Neural progenitor cell (in vitro differentiated cells): ENCODE measurements around the gene MKI67. TPM values are rescaled to one million over a fixed set of nuclear protein-coding genes. Genes with fewer than 3 reads are reported as not detected.
A peak's percentile ranks its signal among the peaks of the same experiment; 100 is the strongest.

ENCODE experiments used
- DNase-seq: peaks from one replicate; pipeline ENCODE4 v3.0.0-alpha.2; 2016; ENCODE audit warnings: low spot score
- H2AFZ ChIP-seq: fragments of 200-600 bp; sonication (generic); replicated peaks from 2 replicates; pipeline ENCODE4 v1.6.1; 2016; ENCODE audit warnings: antibody characterized with exemption
- H3F3A ChIP-seq: fragments of 200-600 bp; sonication (generic); 2 replicates; pipeline ENCODE4 v1.6.1; 2016; ENCODE audit warnings: antibody characterized with exemption, low read depth
- H3K27ac ChIP-seq: fragments of 200-600 bp; sonication (generic); 2 replicates; pipeline ENCODE4 v1.5.1; 2016; ENCODE audit warnings: mild to moderate bottlenecking
- H3K27me3 ChIP-seq: fragments of 200-600 bp; sonication (generic); 2 replicates; pipeline ENCODE4 v1.6.1; 2016; ENCODE audit warnings: mild to moderate bottlenecking, moderate library complexity
- H3K36me3 ChIP-seq: fragments of 200-600 bp; sonication (generic); 2 replicates; pipeline ENCODE4 v1.5.1; 2016
- H3K4me1 ChIP-seq: fragments of 200-600 bp; sonication (generic); 2 replicates; pipeline ENCODE4 v1.6.1; 2016; ENCODE audit warnings: mixed run types
- H3K4me2 ChIP-seq: fragments of 200-600 bp; sonication (generic); 2 replicates; pipeline ENCODE4 v1.6.1; 2016
- H3K4me3 ChIP-seq: fragments of 200-600 bp; sonication (generic); 2 replicates; pipeline ENCODE4 v1.5.1; 2016
- H3K79me2 ChIP-seq: fragments of 200-600 bp; sonication (generic); 2 replicates; pipeline ENCODE4 v1.6.1; 2016; ENCODE audit warnings: low read depth
- H3K9ac ChIP-seq: fragments of 200-600 bp; sonication (generic); 2 replicates; pipeline ENCODE4 v1.6.1; 2016
- H3K9me3 ChIP-seq: fragments of 200-600 bp; sonication (generic); 2 replicates; pipeline ENCODE4 v1.5.1; 2016; ENCODE audit warnings: low read depth
- H4K20me1 ChIP-seq: fragments of 200-600 bp; sonication (generic); 2 replicates; pipeline ENCODE4 v1.6.1; 2016; ENCODE audit warnings: low read depth
- H3K27ac Mint-ChIP-seq: 3 replicates; pipeline ENCODE4 v1.8.0; 2021; ENCODE audit warnings: mixed read lengths
- H3K27me3 Mint-ChIP-seq: 2 replicates; pipeline ENCODE4 v1.8.0; 2022; ENCODE audit warnings: low read depth, mild to moderate bottlenecking, inconsistent platforms, moderate library complexity, mixed read lengths; ENCODE audit not compliant: insufficient read depth
- H3K36me3 Mint-ChIP-seq: 3 replicates; pipeline ENCODE4 v1.8.0; 2021; ENCODE audit warnings: mixed read lengths
- H3K4me1 Mint-ChIP-seq: 3 replicates; pipeline ENCODE4 v1.8.0; 2021; ENCODE audit warnings: mixed read lengths
- H3K4me3 Mint-ChIP-seq: 3 replicates; pipeline ENCODE4 v1.8.0; 2021; ENCODE audit warnings: mild to moderate bottlenecking, moderate library complexity, mixed read lengths
- H3K9me3 Mint-ChIP-seq: 3 replicates; pipeline ENCODE4 v1.8.0; 2020; ENCODE audit warnings: mixed read lengths
- CTCF ChIP-seq: fragments of 200-600 bp; sonication (generic); IDR thresholded peaks from 2 replicates; pipeline ENCODE4 v1.5.1; 2017; ENCODE audit warnings: antibody characterized with exemption, mild to moderate bottlenecking
- EZH2 ChIP-seq: fragments of 200-600 bp; sonication (generic); IDR thresholded peaks from 2 replicates; pipeline ENCODE4 v1.6.1; 2017; ENCODE audit warnings: antibody characterized with exemption, mild to moderate bottlenecking, moderate library complexity
- EZH2phosphoT487 ChIP-seq: fragments of 200-600 bp; sonication (generic); IDR thresholded peaks from 2 replicates; pipeline ENCODE4 v1.6.1; 2017; ENCODE audit warnings: antibody characterized with exemption
- total RNA-seq: library from RNA; depleted of rRNA; stranded (reverse); fragments of >200 nt; gene quantifications from 2 replicates; pipeline ENCODE4 v1.2.3, GENCODE V29; 2015; ENCODE audit warnings: low replicate concordance

The MKI67 gene
- total RNA-seq, 1 donor from 2014 or later, result 65.8 TPM

GRCh38 chr10:128064108-128064969, 61.9 kb downstream of the MKI67 start:
- Mint-ChIP-seq H3K4me3 (no peak overlapping the region), H3K27me3 (peaks cover 15% of the 10 kb centered on the region), H3K4me1 (peaks cover 25% of the 10 kb centered on the region), H3K36me3 (no peaks in the 10 kb centered on the region), H3K9me3 (no peaks in the 10 kb centered on the region), H3K27ac (no peak overlapping the region)
- Histone ChIP-seq H4K20me1 (no peaks in the 10 kb centered on the region), H3K27ac (no peak overlapping the region), H2AFZ (no peak overlapping the region), H3K4me2 (no peak overlapping the region), H3K9ac (no peak overlapping the region), H3K9me3 (no peaks in the 10 kb centered on the region), H3K4me3 (no peak overlapping the region), H3F3A (peaks cover 8% of the 10 kb centered on the region), H3K79me2 (no peaks in the 10 kb centered on the region), H3K36me3 (no peaks in the 10 kb centered on the region), H3K4me1 (peaks cover 18% of the 10 kb centered on the region), H3K27me3 (no peaks in the 10 kb centered on the region)
- TF ChIP-seq EZH2phosphoT487 (no peak), EZH2 (no peak), CTCF (no peak)
- DNase-seq, result no peak

DNA sequence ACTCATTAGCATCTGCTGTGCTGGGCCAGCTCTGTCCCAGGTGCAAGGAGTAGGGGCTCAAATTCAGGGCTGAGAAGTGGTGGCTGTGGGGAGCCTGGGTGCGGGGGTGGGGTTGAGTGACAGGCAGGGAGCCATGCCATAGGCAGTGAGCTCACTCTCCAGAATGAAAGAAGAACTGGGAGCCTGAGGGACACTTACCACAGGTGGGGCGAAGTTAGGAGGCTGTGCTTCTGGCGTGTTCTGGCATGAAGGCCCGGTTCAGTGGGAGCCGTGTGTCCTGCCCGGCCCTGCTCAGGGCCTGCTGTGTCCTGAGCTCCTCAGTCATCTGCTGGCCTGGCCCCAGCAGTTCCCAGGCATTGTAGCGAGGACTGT, 62.5 kb downstream of the MKI67 start:
- H3K27ac ChIP-seq, result no peak overlapping the region
- Mint-ChIP-seq H3K9me3 (no peaks in the 10 kb centered on the region), H3K27ac (peak overlapping the region; percentile 28), H3K4me3 (peak overlapping the region; percentile 19), H3K27me3 (peaks cover 13% of the 10 kb centered on the region), H3K4me1 (peaks cover 25% of the 10 kb centered on the region), H3K36me3 (no peaks in the 10 kb centered on the region)
- H2AFZ ChIP-seq, result no peak overlapping the region
- H3K4me3 ChIP-seq, result no peak overlapping the region
- H3K79me2 ChIP-seq, result no peaks in the 10 kb centered on the region
- DNase-seq, result no peak
- H3K36me3 ChIP-seq, result no peaks in the 10 kb centered on the region
- H3K4me2 ChIP-seq, result no peak overlapping the region
- no peaks in the 10 kb centered on the region for H3K27me3 ChIP-seq
- H3K9me3 ChIP-seq, result no peaks in the 10 kb centered on the region
- peaks cover 18% of the 10 kb centered on the region for H3K4me1 ChIP-seq
- no peak for TF ChIP-seq EZH2
- TF ChIP-seq CTCF, result no peak
- TF ChIP-seq EZH2phosphoT487, result no peak
- H4K20me1 ChIP-seq, result no peaks in the 10 kb centered on the region
- H3F3A ChIP-seq, result peaks cover 8% of the 10 kb centered on the region
- H3K9ac ChIP-seq, result no peak overlapping the region

GRCh38 chr10:128062881-128063563, 63.2 kb downstream of the MKI67 start:
- no peak for DNase-seq
- Mint-ChIP-seq H3K36me3 (no peaks in the 10 kb centered on the region), H3K4me1 (peaks cover 25% of the 10 kb centered on the region), H3K9me3 (no peaks in the 10 kb centered on the region), H3K4me3 (no peak overlapping the region), H3K27me3 (peaks cover 13% of the 10 kb centered on the region), H3K27ac (peak overlapping the region; percentile 28)
- TF ChIP-seq CTCF (no peak), EZH2 (no peak), EZH2phosphoT487 (no peak)
- no peaks in the 10 kb centered on the region for H3K27me3 ChIP-seq
- H3K27ac ChIP-seq, result no peak overlapping the region
- no peaks in the 10 kb centered on the region for H3K9me3 ChIP-seq
- peak overlapping the region; percentile 87 for H2AFZ ChIP-seq
- no peaks in the 10 kb centered on the region for H3K79me2 ChIP-seq
- H3K36me3 ChIP-seq, result no peaks in the 10 kb centered on the region
- peaks cover 18% of the 10 kb centered on the region for H3K4me1 ChIP-seq
- H3K4me2 ChIP-seq, result no peak overlapping the region
- no peak overlapping the region for H3K9ac ChIP-seq
- H4K20me1 ChIP-seq, result no peaks in the 10 kb centered on the region
- H3K4me3 ChIP-seq, result no peak overlapping the region
- peaks cover 8% of the 10 kb centered on the region for H3F3A ChIP-seq
